Duodenal mucosa (tissue), 2 donors: ENCODE data around the gene DCTN2.

ENCODE experiments used
- H3K27ac ChIP-seq: one replicate; pipeline ENCODE4 v1.7.0; 2013; ENCODE audit warnings: low read depth, low read length
- H3K27me3 ChIP-seq, 2 donors: one replicate each; pipeline ENCODE4 v1.7.0; 2013; ENCODE audit warnings: low read length in 2 of 2, control low read depth in 1 of 2; ENCODE audit not compliant: insufficient read depth in 2 of 2, control insufficient read depth in 1 of 2
- H3K36me3 ChIP-seq, 2 donors: one replicate each; pipeline ENCODE4 v1.7.0; 2013; ENCODE audit warnings: low read length in 2 of 2, control low read depth in 1 of 2; ENCODE audit not compliant: insufficient read depth in 2 of 2, control insufficient read depth in 1 of 2
- H3K4me1 ChIP-seq, 2 donors: one replicate each; pipeline ENCODE4 v1.7.0; 2013; ENCODE audit warnings: low read length in 2 of 2, control low read depth in 1 of 2; ENCODE audit not compliant: insufficient read depth in 2 of 2, control insufficient read depth in 1 of 2
- H3K4me3 ChIP-seq, 2 donors: one replicate each; pipeline ENCODE4 v1.7.0; 2013; ENCODE audit warnings: low read length in 2 of 2, low read depth in 1 of 2
- H3K9ac ChIP-seq, 2 donors: one replicate each; pipeline ENCODE4 v1.7.0; 2013; ENCODE audit warnings: low read length in 2 of 2, low read depth in 1 of 2
- H3K9me3 ChIP-seq, 2 donors: one replicate each; pipeline ENCODE4 v1.7.0; 2013; ENCODE audit warnings: low read length in 2 of 2, control low read depth in 1 of 2; ENCODE audit not compliant: control insufficient read depth in 1 of 2

Gene DCTN2

GRCh38 chr12:57549909-57550640, 3.1 kb upstream of the DCTN2 start, which contains the start of gene KIF5A:
TSS of gene KIF5A (plus strand) at chr12:57550044. CDS start at chr12:57550272, 228 bp downstream.
- Histone ChIP-seq H3K27ac (no peak within 1 kb of the TSS), H3K36me3 (no peaks in the 10 kb centered on the region), H3K27me3 (peaks cover 29 to 35% of the 10 kb centered on the region in 2 donors), H3K9me3 (no peaks in the 10 kb centered on the region), H3K9ac (peak within 1 kb of the TSS in 1 of 2 donors; percentile 16), H3K4me3 (peak within 1 kb of the TSS; percentile 48 to 53), H3K4me1 (peaks cover 18% of the 10 kb centered on the region in 2 donors)

DNA sequence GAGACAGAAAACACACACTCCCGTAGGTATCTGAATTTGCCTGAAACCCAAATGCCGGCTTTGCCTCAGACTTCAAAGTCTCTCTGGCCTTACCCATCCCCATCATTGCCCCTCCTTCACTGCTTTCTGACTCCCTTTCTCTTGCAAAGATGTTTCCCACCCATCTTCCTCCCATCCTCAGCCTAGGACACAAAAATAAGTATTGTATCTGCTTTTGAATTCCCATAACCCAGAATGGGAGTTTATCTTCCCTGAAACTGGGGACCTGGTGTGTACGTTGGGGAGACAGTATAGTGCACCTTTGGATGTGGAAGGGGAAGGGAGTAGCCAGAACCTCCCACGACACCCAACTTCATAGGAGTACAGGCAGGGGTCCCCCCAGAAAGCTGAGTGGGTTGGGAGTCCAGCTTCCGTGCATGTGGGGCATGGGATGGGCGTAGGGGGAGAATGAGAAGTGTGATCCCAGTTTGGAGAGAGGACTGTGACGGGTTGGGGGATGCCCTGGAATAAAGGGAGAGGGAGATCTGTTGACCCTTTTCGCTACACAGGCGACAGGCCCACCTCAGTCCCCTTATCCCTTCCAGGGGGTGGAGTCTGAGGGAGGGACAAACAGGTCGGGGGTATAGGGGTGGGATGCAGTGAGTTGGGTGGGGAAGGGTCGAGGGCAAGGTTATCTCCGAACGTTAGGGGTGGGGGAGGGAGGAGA, 2.4 kb upstream of the DCTN2 start:
- H3K27me3 ChIP-seq, result peaks cover 29 to 35% of the 10 kb centered on the region in 2 donors
- H3K9ac ChIP-seq, result no peak overlapping the region

DNA sequence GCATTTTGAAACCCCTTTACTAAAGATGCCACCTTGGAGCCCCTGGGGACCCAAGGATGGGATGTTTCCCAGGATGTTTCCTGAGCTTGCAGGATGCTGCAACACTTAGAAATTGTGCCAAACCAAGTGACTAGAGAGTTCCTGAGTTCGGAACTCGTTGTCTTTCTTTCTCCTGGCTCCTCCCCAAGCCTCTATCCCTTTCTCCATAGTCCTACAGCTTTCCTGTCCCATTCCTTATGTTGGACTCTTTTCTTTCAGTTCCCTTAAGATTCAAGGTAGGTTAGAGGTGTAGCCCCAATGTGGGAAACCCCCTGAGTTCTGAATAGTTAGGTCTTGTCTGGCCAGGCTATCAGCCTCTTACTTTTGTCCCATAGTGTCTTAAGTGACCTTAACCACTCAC, 1.5 kb upstream of the DCTN2 start:
- Histone ChIP-seq H3K9ac (no peak overlapping the region), H3K27ac (no peak overlapping the region), H3K36me3 (no peaks in the 10 kb centered on the region), H3K27me3 (peaks cover 23 to 35% of the 10 kb centered on the region in 2 donors), H3K4me1 (peaks cover 18 to 22% of the 10 kb centered on the region in 2 donors), H3K4me3 (no peak overlapping the region), H3K9me3 (no peaks in the 10 kb centered on the region)

More for the DNA sequence above, 2.4 kb upstream of the DCTN2 start:
- Histone ChIP-seq H3K9me3 (no peaks in the 10 kb centered on the region), H3K4me3 (peak overlapping the region; percentile 48 to 53), H3K4me1 (peaks cover 18 to 22% of the 10 kb centered on the region in 2 donors), H3K36me3 (no peaks in the 10 kb centered on the region), H3K27ac (no peak overlapping the region)

DNA sequence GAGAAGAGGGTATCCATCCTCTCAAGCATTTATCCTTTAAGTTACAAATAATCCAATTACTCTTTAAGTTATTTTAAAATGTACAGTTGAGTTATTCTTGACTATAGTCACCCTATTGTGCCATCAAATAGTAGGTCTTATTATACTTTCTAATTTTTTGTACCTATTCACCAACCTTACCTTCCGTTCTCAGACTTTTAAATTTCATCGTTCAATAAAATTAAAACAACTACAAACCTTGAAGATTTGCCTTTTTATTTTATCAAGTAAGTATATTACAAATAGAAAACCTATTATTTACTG, 972 bp upstream of the DCTN2 start:
- Histone ChIP-seq H3K9ac (no peak overlapping the region), H3K27ac (no peak overlapping the region), H3K36me3 (no peaks in the 10 kb centered on the region), H3K4me3 (no peak overlapping the region), H3K9me3 (no peaks in the 10 kb centered on the region), H3K27me3 (peaks cover 23 to 33% of the 10 kb centered on the region in 2 donors), H3K4me1 (peaks cover 18 to 22% of the 10 kb centered on the region in 2 donors)

GRCh38 chr12:57547288-57548012, 458 bp upstream of the DCTN2 start:
- no peaks in the 10 kb centered on the region for H3K36me3 ChIP-seq
- peaks cover 23 to 28% of the 10 kb centered on the region in 2 donors for H3K27me3 ChIP-seq
- H3K4me1 ChIP-seq, result peaks cover 18 to 22% of the 10 kb centered on the region in 2 donors
- peak overlapping the region; percentile 68 for H3K27ac ChIP-seq
- peak overlapping the region; percentile 7 to 94 for H3K9ac ChIP-seq
- H3K4me3 ChIP-seq, result peak overlapping the region; percentile 81 to 88
- no peaks in the 10 kb centered on the region for H3K9me3 ChIP-seq

GRCh38 chr12:57545809-57546437, 1.1 kb downstream of the DCTN2 start:
- peak overlapping the region; percentile 68 for H3K27ac ChIP-seq

GRCh38 chr12:57543581-57543980, 3.4 kb downstream of the DCTN2 start:
- no peak overlapping the region for H3K4me3 ChIP-seq
- no peak overlapping the region for H3K9ac ChIP-seq
- no peaks in the 10 kb centered on the region for H3K9me3 ChIP-seq
- peaks cover 15 to 22% of the 10 kb centered on the region in 2 donors for H3K4me1 ChIP-seq
- peaks cover 3 to 4% of the 10 kb centered on the region in 2 donors for H3K27me3 ChIP-seq
- no peak overlapping the region for H3K27ac ChIP-seq
- peaks cover 8 to 24% of the 10 kb centered on the region in 2 donors for H3K36me3 ChIP-seq

More at GRCh38 chr12:57545809-57546437, 1.1 kb downstream of the DCTN2 start:
- Histone ChIP-seq H3K9ac (peak overlapping the region; percentile 85 to 94), H3K4me1 (peaks cover 18 to 22% of the 10 kb centered on the region in 2 donors), H3K27me3 (peaks cover 22 to 23% of the 10 kb centered on the region in 2 donors), H3K9me3 (no peaks in the 10 kb centered on the region), H3K36me3 (peaks cover 0 to 6% of the 10 kb centered on the region in 2 donors), H3K4me3 (peak overlapping the region; percentile 81 to 88)

- H3K27ac ChIP-seq, result no peak overlapping the region
- no peak overlapping the region for H3K9ac ChIP-seq
Measured at GRCh38 chr12:57541717-57542116, 5.3 kb downstream of the DCTN2 start.

DNA sequence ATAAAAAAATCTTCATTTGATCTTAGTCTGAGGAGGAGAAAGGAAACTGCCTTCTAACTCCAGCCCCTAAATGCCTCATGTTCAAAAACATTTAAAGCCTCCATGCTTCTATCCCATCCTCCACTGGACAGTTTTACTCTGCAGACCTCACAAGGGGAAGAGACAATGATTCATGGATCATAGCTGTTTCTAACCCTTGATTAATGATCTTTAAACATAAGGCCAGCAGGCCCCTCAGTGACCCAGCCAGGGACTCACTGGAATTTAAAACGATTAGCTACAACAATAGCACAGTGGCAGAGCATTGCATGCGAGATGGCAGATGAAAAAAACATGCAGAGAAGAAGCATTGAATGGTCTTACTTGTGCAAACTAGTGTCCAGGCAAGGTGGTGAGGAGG, 6.0 kb downstream of the DCTN2 start:
- no peak overlapping the region for H3K4me3 ChIP-seq
- no peak overlapping the region for H3K9ac ChIP-seq
- H3K27ac ChIP-seq, result no peak overlapping the region
- no peaks in the 10 kb centered on the region for H3K27me3 ChIP-seq
- no peaks in the 10 kb centered on the region for H3K9me3 ChIP-seq
- peaks cover 16 to 35% of the 10 kb centered on the region in 2 donors for H3K36me3 ChIP-seq
- H3K4me1 ChIP-seq, result peaks cover 6 to 13% of the 10 kb centered on the region in 2 donors

More at GRCh38 chr12:57541717-57542116, 5.3 kb downstream of the DCTN2 start:
- Histone ChIP-seq H3K4me1 (peaks cover 11 to 17% of the 10 kb centered on the region in 2 donors), H3K4me3 (no peak overlapping the region), H3K9me3 (no peaks in the 10 kb centered on the region), H3K36me3 (peaks cover 16 to 34% of the 10 kb centered on the region in 2 donors), H3K27me3 (no peaks in the 10 kb centered on the region)
